ENCODE results near the gene GLMP. TPM values are rescaled to one million over a fixed set of nuclear protein-coding genes. Genes with fewer than 3 reads are reported as not detected.

GLMP gene
- total and polyA plus RNA-seq, 7 experiments from 2014 or later = 17.6 to 40.4 (median 23.4) TPM

Other genes starting within 250 kb of the GLMP start
- 10 to 100 TPM; 16.2 to 37.6 (median 31.3) TPM for gene UBQLN4, start 241.9 kb downstream of the GLMP start, total RNA-seq
- gene UBQLN4, start 241.9 kb downstream of the GLMP start, polyA plus RNA-seq = 1 to 10 TPM; 6.7 to 9.9 TPM
- gene LAMTOR2, start 240.9 kb downstream of the GLMP start, total RNA-seq = 10 to 100 TPM; 13.3 to 66.1 (median 27.9) TPM
- 10 to 100 TPM; 90.1 to 97.9 TPM for gene LAMTOR2, start 240.9 kb downstream of the GLMP start, polyA plus RNA-seq
- gene RAB25, start 234.5 kb downstream of the GLMP start, total RNA-seq = 1 to 10 TPM in 4 of 5 experiments, not detected in 1; 1.1 to 2.7 (median 2.2) TPM
- gene RAB25, start 234.5 kb downstream of the GLMP start, polyA plus RNA-seq = 1 to 10 TPM; 1.5 to 1.8 TPM
- gene MEX3A, start 213.2 kb downstream of the GLMP start, total RNA-seq = under 1 TPM in 4 of 5 experiments, not detected in 1; 0.05 to 0.15 (median 0.13) TPM
- not detected for gene MEX3A, start 213.2 kb downstream of the GLMP start, polyA plus RNA-seq
- gene LMNA, start 181.0 kb downstream of the GLMP start, total RNA-seq = 100 to 1,000 TPM in 2 of 5 experiments, 10 to 100 TPM in 1, 1 to 10 TPM in 2; 5.5 to 470 (median 18.0) TPM
- gene LMNA, start 181.0 kb downstream of the GLMP start, polyA plus RNA-seq = under 1 TPM in 1 of 2 donors, not detected in 1; 0.20 TPM
- gene SEMA4A, start 142.1 kb downstream of the GLMP start, total RNA-seq = 10 to 100 TPM in 1 of 5 experiments, 1 to 10 TPM in 4; 1.8 to 48.6 (median 3.8) TPM
- gene SEMA4A, start 142.1 kb downstream of the GLMP start, polyA plus RNA-seq = under 1 TPM; 0.06 to 0.24 TPM
- gene SLC25A44, start 101.6 kb downstream of the GLMP start, total RNA-seq = 10 to 100 TPM; 17.8 to 38.4 (median 19.6) TPM
- gene SLC25A44, start 101.6 kb downstream of the GLMP start, polyA plus RNA-seq = 10 to 100 TPM in 1 of 2 donors, 1 to 10 TPM in 1; 8.3 to 21.2 TPM
- 10 to 100 TPM; 42.2 to 76.1 (median 58.2) TPM for gene PMF1, start 82.7 kb downstream of the GLMP start, total RNA-seq
- 10 to 100 TPM; 72.4 to 81.2 TPM for gene PMF1, start 82.7 kb downstream of the GLMP start, polyA plus RNA-seq
- 1 to 10 TPM; 2.8 to 7.4 (median 4.9) TPM for gene BGLAP, start 53.5 kb downstream of the GLMP start, total RNA-seq
- gene BGLAP, start 53.5 kb downstream of the GLMP start, polyA plus RNA-seq = under 1 TPM in 1 of 2 donors, not detected in 1; 0.33 TPM
- gene PAQR6, start 47.6 kb downstream of the GLMP start, total RNA-seq = 1 to 10 TPM; 1.4 to 6.2 (median 2.9) TPM
- gene PAQR6, start 47.6 kb downstream of the GLMP start, polyA plus RNA-seq = under 1 TPM in 1 of 2 donors, not detected in 1; 0.22 TPM
- gene SMG5, start 12.9 kb downstream of the GLMP start, total RNA-seq = 10 to 100 TPM; 65.7 to 74.0 (median 69.4) TPM
- gene SMG5, start 12.9 kb downstream of the GLMP start, polyA plus RNA-seq = 10 to 100 TPM; 14.4 to 38.4 TPM
- 10 to 100 TPM in 3 of 5 experiments, 1 to 10 TPM in 2; 4.3 to 18.6 (median 11.2) TPM for gene TMEM79, start 11.4 kb downstream of the GLMP start, total RNA-seq
- 1 to 10 TPM; 6.5 to 9.8 TPM for gene TMEM79, start 11.4 kb downstream of the GLMP start, polyA plus RNA-seq
- not detected for gene VHLL, start 3.6 kb upstream of the GLMP start, total RNA-seq
- not detected for gene VHLL, start 3.6 kb upstream of the GLMP start, polyA plus RNA-seq
- 100 to 1,000 TPM in 3 of 5 experiments, 10 to 100 TPM in 2; 78.0 to 282 (median 114) TPM for gene CCT3, start 42.6 kb upstream of the GLMP start, total RNA-seq
- 100 to 1,000 TPM; 203 to 265 TPM for gene CCT3, start 42.6 kb upstream of the GLMP start, polyA plus RNA-seq
- gene TSACC, start 42.8 kb upstream of the GLMP start, total RNA-seq = 1 to 10 TPM in 1 of 5 experiments, not detected in 4; 1.1 TPM
- 1 to 10 TPM; 1.7 to 2.2 TPM for gene TSACC, start 42.8 kb upstream of the GLMP start, polyA plus RNA-seq
- gene RHBG, start 73.5 kb upstream of the GLMP start, total RNA-seq = not detected
- gene RHBG, start 73.5 kb upstream of the GLMP start, polyA plus RNA-seq = not detected
- 100 to 1,000 TPM in 2 of 5 experiments, 10 to 100 TPM in 3; 48.1 to 190 (median 67.7) TPM for gene MEF2D, start 205.1 kb upstream of the GLMP start, total RNA-seq
- 10 to 100 TPM in 1 of 2 donors, 1 to 10 TPM in 1; 4.5 to 10.0 TPM for gene MEF2D, start 205.1 kb upstream of the GLMP start, polyA plus RNA-seq